LNCaP clone FGC (cell line): ENCODE data around the gene DNAH2.

Experiments
- DNase-seq: peaks from one replicate; pipeline ENCODE4 v3.0.0-alpha.2; 2011; ENCODE audit warnings: low read depth
- H3K4me3 ChIP-seq: 2 replicates; pipeline ENCODE4 v1.5.1; 2011; ENCODE audit warnings: mild to moderate bottlenecking, low read depth, low read length, control low read depth
- TF ChIP-seq, protein P1 (sequence below): IDR thresholded peaks from 2 replicates; pipeline ENCODE4 v1.5.1; 2012; ENCODE audit warnings: mild to moderate bottlenecking; ENCODE audit not compliant: control insufficient read depth, insufficient read depth; ENCODE audit errors: extremely low read depth

Gene DNAH2

DNA sequence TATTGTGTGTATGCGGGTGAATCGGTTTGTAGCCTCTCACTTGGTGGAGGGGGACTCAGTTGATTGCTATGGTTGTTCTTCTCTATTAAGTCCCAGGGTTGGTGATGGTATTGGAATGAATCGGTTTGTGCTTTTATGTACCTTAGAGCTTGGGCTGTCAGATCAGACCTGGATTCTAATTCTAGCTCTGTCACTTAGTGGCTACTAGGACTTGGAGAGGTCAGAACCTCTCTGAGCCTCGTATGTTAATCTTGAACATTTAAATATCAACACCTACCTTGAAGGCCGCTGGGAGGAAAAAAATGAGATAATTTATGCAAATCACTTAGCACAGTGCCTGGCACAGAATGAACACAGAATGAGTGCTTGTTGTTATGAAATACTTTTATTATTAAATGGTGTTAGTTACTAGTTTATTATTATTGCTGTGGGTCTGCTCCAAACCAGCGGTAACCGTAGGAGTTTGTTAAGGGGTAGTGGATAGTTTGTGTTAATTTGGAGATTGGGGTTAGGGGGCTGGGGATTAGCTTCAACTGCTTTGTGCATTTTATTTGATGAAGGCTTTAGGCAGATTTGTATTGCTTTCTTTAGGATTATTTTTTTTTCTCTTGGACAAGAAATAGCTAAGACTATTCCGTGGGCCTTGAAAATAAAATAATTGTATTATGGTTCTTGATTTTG is 120.0 kb downstream of the DNAH2 start:
- no peak for DNase-seq
- peak overlapping the region; percentile 62 for H3K4me3 ChIP-seq

DNA sequence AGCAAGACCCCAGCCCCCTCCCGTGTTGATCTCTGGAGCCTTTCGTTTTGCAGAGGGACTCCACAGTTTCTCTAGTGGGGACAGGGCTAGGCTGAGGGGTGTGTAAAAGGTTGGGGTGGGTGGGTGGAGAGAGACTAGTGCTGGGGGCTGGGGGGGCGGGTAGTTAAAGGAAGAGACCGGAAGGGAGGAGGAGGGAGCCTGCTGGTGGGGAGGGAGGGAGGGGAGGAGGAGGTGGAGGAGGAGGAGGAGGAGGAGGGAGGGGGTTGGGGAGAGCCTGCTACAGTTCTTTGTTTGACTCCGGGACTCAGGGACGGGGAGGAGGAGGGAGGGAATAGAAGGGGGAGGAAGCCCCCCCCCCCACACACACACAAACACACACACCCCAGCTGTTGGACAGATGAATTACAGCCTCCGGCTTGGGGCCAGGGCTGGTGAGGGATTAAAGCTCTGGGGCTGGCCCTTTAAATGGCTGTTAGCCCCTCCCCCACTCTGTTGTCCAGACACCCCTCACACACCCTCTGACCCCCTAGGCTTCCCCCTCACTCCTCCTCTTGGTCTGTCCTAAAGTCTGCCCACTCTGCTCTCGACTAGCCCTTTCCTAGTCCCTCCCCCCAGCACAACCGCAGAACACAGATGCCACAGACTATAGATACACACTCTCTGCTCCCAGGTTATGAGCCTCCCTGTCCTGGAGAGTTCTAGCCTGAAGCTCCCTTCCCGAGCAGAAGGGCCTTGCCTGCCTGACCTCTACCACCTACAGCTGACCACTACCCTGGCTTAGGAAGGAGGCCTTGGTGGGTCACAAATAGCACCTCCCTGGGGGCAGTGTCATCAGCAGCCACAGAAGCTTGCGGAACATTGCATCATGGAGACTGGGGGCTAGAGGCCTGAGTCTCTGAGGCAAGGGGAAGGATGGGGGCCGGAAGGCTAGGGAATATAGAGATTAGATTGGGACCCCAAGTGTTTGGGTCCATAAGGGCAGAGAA is 120.8 kb downstream of the DNAH2 start:
- DNase-seq = no peak
- TF ChIP-seq, protein P1, sequence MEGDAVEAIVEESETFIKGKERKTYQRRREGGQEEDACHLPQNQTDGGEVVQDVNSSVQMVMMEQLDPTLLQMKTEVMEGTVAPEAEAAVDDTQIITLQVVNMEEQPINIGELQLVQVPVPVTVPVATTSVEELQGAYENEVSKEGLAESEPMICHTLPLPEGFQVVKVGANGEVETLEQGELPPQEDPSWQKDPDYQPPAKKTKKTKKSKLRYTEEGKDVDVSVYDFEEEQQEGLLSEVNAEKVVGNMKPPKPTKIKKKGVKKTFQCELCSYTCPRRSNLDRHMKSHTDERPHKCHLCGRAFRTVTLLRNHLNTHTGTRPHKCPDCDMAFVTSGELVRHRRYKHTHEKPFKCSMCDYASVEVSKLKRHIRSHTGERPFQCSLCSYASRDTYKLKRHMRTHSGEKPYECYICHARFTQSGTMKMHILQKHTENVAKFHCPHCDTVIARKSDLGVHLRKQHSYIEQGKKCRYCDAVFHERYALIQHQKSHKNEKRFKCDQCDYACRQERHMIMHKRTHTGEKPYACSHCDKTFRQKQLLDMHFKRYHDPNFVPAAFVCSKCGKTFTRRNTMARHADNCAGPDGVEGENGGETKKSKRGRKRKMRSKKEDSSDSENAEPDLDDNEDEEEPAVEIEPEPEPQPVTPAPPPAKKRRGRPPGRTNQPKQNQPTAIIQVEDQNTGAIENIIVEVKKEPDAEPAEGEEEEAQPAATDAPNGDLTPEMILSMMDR = no peak
- H3K4me3 ChIP-seq = peak overlapping the region; percentile 62

More for the DNA sequence above, 120.0 kb downstream of the DNAH2 start:
- TF ChIP-seq, protein P1 = no peak

DNA sequence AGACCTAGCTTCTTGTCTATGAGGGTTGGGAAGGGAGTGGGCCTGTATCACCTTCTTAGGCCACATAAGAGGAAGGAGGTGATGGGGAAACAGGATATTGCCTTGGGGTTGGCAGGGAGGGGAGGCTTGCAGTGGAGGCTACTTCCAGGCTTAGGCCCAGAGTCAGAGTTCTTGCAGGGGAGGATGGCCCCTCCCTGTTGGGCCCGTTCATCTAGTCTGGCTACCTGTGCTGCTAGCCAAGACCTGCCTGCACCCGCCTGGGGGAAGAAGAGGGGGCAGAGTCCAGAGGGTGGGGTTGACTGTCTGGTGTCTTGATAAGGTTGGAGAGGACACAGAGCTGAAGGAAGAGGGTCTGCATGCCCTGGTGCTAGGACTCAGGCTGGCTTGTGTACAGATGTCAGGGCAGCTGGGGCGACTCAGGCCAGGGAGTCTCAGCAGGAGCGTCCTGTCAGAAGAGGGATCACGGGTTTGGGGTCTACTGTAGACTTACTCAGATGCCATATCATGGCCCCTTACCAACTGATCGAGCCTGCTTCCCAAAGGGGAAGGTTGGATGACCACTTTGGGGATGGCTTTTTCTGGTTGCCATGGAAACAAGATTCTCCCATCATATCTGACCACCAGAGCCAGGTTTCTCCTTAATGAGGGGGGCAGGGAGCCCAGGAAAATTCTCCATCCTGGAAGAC is 121.8 kb downstream of the DNAH2 start:
- peak overlapping the region; percentile 62 for H3K4me3 ChIP-seq
- TF ChIP-seq, protein P1 = no peak
- DNase-seq = no peak

DNA sequence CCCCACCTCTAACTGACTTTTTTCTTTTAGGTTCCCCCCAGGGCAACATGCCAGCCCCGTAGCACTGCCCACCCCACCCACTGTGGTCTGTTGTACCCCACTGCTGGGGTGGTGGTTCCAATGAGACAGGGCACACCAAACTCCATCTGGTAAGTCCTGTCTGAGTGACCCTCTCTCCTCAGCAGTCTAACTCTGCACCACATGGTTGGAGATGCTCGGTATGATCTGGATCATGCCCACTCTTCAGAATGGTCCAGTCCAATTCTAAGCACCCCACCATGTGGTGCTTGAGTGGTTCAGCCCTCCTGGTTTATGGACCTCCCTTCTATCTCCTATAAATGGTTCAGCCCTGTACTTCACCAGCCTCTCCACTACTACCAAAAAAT is 122.3 kb downstream of the DNAH2 start:
- H3K4me3 ChIP-seq = peak overlapping the region; percentile 88
- no peak for DNase-seq
- TF ChIP-seq, protein P1 = no peak

DNA sequence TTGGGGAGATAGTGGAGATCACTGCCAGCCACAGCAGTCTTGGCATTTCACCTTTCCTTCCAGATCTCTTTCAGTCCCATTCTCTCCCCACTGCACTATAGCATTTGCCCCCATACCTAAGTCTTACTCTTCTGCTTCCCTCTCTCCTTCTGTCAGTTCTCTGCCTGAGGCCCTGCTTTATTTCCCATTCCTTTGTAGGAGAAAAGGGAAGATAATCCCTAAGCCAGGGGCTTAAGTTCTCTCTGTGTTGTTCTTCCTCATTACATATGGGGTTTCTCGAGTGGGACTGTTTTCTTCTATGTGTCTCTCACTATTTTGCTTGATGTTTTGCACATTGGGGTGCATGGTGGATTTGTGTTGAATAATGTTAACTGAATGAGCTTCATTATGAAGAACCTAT is 122.9 kb downstream of the DNAH2 start:
- DNase-seq = no peak
- TF ChIP-seq, protein P1 = no peak
- H3K4me3 ChIP-seq = peak overlapping the region; percentile 88

DNA sequence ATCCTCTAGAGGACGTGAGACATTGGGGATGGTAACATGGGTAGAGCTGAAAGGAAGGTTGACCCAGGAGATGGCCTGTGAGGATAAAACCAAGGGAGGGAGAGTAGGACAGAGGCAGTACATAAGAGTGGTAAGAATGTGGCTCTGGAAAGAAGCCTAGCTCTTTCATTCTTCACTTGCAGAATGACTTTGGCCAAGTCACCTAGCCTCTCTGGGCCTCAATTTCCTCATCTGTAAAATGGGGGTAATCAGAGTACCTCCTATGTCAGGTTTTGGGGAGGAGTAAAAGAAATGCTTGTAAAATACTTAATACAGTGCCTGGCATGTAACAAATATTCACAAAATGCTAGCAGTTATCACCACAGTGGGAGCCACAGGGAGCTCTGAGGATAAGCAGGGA is 123.3 kb downstream of the DNAH2 start:
- H3K4me3 ChIP-seq = peak overlapping the region; percentile 88
- TF ChIP-seq, protein P1 = no peak
- DNase-seq = no peak
